Stimulated activated CD4-positive, alpha-beta T cell treated with anti-CD3 and anti-CD28 coated beads, Interleukin-4, amount 100 ng/mL, for 4 hours (primary cell): Measurements from ENCODE around the gene OSBPL2.

Source experiments
- DNase-seq, 2 experiments: peaks; one replicate each; pipeline ENCODE4 v3.0.0-alpha.2; 2020

Gene OSBPL2

DNA sequence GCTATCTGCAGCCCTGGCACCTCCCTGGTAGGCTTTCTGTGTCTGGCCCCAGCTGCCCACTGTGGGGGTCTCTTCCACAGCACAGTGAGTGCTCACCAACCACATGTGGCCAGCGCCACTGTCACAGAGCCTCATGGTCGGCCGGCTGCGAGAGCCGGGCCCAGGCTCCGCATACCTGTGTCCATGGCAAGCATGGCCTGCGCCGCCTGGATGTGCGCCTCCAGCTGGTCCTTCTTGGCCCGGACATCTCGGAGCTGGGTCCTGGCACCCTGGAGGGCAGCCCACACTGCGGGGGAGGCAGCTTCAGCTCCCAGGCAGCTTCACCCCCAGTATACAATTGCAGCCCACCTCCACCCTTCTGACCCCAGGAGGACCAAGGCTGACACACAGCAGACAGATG is 77.5 kb downstream of the OSBPL2 start:
- DNase-seq, result no peak

GRCh38 chr20:62316331-62317166 is 78.2 kb downstream of the OSBPL2 start:
- DNase-seq, result no peak

GRCh38 chr20:62317167-62317655 is 78.9 kb downstream of the OSBPL2 start:
- no peak for DNase-seq

DNA sequence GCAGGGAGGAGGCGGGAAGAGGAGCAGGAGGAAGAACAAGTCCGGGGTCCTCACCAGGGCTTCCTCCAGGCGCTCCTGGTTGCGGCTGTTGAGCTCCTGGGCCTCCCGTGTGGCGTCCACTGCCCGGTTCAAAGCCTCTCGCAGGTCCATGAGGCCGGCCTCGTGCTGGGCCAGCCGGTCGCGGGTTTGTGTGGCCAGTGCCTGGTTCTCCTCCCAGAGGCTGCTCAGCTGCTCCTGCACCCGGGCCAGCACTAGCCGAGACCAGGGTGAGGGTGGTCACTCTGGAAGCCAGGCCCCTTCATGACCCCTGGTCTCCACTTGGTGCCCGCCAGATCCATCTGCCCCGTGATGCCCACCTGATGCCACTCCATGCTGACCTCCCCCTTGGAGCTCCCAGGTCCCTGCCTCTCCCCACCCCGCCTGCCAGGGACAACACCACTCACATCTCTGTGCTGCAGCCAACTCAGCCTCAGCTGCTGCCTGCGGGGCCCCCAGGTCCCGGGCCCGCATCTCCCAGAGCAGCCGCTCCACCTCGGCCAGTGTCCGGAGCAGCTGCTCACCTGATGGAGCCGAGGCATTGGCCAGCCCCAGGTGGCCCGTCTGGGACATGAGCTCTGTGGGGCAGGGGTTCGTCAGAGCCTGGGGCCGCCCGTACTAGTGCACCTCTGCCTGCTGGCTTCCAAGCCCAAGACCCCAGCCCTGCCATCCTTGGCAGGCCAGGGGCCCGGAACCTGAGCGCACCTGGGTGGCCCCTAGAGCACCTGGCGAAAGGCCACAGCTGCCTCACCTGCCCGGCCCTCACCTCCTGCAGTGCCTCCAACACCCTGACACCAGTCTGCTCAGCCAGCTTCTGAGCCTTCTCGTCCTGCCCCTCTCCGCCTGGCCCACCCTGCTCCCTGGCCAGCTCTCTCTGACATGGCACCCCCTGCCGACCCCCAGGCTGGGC is 80.4 kb downstream of the OSBPL2 start:
- DNase-seq, result no peak

DNA sequence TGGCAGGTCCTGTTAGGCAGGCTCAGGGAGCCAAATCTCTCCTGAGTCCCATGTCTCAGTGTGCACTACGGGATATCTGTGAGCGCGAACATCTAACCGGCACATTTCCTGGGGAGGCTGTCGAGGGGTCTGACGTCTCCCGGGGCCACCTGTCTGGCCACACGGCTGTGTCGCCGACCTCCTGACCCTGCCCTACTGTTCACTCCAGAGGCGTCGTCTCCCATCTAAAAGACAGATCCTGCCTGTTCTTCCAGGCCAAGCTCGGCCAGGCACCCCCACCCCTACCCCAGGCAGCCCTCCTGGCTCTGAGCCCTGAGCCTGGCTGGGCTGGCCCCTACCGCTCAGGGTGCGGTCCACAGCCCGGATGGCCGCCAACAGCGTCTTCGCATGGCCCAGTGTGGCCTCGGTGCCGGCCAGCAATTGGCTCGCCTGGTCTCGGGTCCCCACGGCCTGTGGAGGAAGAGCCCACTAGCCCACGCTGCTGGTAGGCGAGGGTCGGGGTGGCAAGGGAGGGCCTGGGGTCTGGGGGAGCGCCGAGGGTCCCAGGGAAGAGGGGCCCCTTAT is 81.1 kb downstream of the OSBPL2 start:
- no peak for DNase-seq

DNA sequence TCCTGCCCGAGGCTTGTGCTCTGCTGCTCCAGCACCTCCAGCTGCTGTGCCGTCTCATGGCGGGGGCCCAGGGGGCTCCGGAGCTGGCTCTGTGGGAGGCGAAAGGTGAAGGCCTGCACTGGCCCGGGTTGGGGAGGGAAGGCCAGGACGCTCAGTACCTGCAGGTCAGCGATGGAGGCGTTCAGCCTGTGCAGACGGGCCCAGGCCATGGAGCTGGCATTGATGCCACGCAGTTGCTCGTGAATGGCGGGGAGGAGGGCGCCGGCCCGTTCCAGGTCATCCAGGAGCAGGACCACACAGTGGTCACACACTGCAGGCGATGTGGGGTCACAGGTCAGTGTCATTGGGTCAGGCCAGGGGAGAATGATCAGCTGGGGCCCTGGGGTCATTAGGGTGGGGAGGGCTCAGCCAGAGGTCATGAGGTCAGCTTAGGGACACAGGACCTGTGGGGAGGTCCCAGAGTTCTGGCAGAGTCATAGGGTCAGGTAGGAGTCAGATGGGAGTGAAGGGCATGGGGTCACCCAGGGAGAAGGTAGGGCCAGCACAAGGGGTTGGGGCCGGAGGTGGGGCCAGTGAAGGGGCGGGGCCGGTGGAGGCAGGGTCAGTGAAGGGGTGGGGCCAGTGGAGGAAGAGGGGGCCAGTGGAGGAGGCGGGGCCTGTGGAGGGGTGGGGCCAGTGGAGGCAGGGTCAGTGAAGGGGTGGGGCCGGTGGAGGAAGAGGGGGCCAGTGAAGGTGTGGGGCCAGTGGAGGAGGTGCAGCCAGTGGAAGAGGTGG is 82.4 kb downstream of the OSBPL2 start:
- DNase-seq, result no peak

DNA sequence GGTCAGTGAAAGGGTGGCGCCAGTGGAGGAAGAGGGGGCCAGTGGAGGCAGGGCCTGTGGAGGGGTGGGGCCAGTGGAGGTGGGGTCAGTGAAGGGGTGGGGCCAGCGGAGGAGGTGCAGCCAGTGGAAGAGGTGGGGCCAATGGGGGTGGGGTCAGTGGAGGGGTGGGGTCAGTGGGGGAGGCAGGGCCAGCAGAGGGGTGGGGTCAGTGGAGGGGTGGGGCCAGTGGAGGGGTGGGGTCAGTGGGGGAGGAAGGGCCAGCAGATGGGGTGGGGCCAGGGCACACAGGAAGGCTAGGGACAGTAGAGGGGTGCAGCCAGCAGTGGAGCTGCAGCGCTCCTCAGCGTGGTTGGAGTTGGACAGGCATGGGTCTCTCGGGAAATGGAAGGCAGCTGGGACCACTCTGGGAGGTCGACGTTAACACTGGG is 83.2 kb downstream of the OSBPL2 start:
- DNase-seq, result no peak

DNA sequence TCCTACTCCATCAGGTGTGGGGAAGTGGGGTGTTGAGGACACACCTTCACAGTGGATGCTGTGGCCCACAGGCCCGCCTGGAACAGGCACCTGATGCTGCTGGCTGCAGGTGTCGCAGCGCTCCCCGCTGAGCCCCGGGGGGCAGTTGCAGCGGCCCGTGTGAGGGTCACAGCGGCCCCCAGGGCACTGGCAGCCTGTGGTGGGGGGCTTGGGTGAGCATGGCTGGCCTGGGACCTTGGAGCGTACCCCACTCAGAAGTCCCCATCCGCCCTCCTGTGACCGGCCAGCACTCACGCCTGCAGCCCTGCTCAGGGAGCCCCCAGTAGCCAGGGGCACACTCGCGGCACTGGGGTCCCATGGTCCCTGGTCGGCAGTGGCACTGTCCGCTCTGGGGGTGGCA is 83.7 kb downstream of the OSBPL2 start:
- DNase-seq, result no peak

- no peak for DNase-seq
These were observed 84.2 kb downstream of the OSBPL2 start for GRCh38 chr20:62322492-62323041.

GRCh38 chr20:62323146-62323979 is 85.0 kb downstream of the OSBPL2 start:
- DNase-seq, result no peak

DNA sequence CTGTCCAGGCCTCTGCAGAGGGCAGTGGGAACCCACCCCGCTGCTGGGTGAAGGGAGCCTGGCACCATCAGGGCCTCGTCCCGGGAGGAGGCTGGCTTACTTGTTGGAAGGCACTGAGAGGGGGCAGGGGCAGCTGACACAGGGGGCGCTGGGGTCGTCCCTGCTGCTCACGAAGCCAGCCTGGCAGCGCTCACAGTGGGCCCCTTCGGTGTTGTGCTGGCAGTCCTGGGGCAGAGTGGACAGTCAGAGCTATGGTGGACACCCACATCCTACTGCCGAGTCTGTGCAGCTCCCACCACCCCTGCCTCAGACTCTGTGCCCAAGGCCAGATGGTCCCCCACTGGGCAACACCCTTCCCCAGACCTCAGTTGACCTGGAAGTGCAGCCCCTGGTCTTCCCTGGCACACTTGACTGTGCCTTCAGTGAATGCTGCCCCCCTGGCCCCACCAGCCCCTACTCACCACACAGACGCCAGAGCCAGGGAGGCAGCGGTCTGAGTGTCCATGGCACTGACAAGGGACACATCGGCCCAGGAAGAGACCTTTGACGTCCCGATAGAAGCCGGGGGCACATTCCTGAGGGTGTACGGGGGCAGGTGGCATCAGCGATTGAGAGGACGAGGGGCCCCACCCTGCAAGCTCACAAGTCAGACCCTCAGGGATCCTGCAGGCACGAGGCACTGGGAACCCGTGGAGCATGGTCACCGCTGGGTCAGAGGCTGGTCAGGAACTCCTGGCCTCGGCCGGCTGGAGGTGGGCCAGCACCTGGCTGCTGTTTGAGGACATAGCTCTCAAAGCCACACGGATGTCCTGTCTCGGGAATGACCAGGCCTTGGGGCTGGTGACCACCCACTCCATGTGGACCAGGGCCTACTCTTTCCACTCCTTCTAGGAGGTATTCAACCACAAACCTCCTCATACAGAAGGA is 85.9 kb downstream of the OSBPL2 start:
- DNase-seq, result no peak

DNA sequence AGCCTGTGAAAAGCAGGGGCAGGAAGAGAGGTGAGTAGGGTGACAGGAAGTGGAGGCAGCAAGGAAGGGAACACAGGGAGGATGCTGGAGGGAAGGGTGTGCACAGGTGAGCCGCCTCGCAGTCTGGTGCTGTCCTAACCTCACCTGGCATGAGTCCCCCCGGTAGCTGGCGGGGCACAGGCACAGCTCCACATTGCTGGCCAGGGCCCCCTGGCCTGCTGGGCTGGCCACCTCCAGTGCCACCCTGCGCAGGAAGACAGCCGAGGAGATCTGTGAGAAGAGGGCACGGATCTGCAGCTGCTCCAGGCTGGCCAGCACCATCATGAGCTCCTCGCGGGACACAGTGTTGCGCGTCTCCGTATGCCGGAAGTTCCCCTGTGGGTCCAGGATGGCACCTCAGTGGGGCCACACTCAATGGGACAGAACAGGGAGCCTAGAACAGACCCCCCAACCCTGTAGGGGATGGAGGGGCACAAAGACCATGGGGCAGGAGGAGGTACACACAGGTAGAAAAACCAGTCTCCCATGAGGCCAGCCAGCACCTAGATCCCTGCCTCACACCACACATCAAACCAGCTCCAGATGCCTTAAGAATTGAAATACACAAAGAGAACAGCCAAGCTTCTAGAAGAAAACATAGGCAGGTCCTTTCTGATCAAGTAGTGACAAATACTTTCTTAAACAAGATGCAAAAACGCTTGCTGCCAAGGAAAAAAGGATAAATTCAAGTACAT is 87.0 kb downstream of the OSBPL2 start:
- DNase-seq, result no peak

DNA sequence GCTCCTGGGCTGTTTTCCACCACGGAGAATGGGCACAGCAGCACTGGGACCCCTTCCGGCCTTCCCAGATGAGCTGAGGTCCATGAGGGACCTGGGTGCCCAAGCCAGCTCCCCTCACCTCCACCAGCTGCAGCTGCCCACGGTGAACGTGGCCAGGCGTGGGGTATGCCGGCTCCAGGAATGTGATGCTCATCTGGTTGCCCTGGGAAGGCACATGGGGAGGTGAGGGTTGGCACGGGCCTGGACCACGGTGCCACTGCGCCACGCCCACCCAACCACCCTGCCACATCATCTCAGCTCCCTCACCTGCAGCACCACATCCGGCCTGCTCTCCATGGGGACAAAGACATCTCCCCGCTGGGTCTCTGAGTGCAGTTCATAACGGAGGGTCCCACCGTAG is 88.2 kb downstream of the OSBPL2 start:
- no peak for DNase-seq

DNA sequence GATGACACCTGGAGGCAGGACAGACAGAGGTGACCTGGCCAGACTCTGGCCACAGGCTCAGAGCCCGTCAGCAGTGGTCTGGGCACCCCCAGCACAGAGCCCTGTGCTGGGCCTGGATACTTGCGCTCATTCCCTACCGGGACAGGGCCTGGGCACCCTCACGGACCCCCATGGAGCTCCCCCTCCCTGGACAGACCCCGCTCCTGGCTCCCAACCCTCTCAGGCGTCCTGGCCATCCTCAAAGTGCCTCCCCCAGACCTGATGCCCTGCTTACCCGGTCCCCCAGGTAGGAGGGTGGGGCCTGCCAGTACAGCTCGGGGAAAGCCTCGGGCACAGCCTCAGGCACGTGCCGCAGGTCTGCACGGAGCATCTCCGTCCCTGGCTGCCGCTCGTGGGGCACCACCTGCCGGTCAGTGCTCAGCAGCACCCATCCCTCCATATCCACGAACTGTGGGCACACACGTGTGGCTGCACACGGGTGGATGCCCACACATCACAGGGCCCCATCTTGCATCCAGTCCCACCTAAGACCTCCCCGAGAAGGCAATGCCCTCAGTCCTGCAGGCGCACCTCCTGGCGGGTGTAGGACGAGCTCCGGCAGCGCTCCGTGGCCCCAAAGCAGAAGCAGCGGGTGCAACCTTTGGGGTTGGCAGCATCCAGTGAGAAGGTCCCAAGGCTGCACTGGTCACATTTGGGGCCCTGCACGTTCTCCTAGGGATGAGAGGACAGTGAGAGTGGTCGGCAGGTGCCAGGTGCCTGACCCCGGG is 88.8 kb downstream of the OSBPL2 start:
- no peak for DNase-seq

- no peak for DNase-seq
These were observed 89.6 kb downstream of the OSBPL2 start for GRCh38 chr20:62327726-62328495.

GRCh38 chr20:62328684-62329388 is 90.5 kb downstream of the OSBPL2 start:
- no peak for DNase-seq
